Gastroesophageal sphincter (tissue), 3 donors: ENCODE results near the gene ATP13A2.

Source experiments
- POLR2A ChIP-seq, 2 donors: fragments of 450-650 bp; IDR thresholded peaks; one replicate each; pipeline ENCODE4 v1.6.1; 2017; ENCODE audit warnings: antibody characterized with exemption in 2 of 2, mild to moderate bottlenecking in 2 of 2, moderate library complexity in 1 of 2
- TF ChIP-seq, protein P1 (sequence below), 4 experiments: fragments of 200-600 bp in 2 of 4; fragments of 450-650 bp in 2 of 4; sonication (generic) in 1 of 4; IDR thresholded peaks; one replicate each; pipeline ENCODE4 v1.5.1; 2017 to 2019; ENCODE audit warnings: antibody characterized with exemption in 4 of 4, mild to moderate bottlenecking in 2 of 4, moderate library complexity in 2 of 4

DNA sequence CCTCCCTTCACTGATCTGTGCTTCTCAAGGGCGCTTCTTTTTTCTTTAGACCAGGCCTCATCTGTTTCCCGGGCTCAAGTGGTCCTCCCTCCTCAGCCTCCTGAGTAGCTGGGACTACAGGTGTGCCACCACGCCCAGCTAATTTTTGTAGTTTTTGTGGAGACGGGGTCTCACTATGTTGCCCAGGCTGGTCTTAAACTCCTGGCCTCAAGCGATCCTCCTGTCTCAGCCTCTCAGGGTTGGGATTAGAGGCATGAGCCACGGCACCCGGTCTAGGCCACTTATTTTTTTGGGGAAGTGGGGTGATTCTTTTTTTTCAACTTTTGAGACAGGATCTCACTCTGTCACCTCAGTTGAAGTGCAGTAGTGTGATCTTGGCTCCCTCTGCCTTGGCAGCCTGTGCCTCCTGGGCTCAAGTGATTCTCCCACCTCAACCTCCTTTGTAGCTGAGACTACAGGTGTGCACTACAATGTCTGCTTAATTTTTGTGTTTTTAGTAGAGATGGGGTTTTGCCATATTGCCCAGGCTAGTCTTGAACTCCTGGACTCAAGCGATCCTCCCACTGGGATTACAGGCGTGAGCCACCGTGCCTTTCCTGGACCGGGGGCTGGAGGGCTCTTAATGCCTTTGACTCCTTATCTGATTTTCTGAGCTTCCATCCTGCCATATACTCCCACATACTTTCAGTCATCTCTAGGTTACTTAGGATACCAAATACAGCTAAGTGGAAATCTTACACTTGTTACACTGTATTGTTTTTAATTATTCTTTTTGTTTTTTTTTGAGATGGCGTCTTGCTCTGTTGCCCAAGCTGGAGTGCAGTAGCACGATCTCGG is 50.2 kb downstream of the ATP13A2 start:
- TF ChIP-seq, protein P1, sequence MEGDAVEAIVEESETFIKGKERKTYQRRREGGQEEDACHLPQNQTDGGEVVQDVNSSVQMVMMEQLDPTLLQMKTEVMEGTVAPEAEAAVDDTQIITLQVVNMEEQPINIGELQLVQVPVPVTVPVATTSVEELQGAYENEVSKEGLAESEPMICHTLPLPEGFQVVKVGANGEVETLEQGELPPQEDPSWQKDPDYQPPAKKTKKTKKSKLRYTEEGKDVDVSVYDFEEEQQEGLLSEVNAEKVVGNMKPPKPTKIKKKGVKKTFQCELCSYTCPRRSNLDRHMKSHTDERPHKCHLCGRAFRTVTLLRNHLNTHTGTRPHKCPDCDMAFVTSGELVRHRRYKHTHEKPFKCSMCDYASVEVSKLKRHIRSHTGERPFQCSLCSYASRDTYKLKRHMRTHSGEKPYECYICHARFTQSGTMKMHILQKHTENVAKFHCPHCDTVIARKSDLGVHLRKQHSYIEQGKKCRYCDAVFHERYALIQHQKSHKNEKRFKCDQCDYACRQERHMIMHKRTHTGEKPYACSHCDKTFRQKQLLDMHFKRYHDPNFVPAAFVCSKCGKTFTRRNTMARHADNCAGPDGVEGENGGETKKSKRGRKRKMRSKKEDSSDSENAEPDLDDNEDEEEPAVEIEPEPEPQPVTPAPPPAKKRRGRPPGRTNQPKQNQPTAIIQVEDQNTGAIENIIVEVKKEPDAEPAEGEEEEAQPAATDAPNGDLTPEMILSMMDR (IDR thresholded peaks at IDR 0.05) = no peak
- TF ChIP-seq POLR2A (IDR thresholded peaks at IDR 0.05) = no peak
